Loucy (cell line): ENCODE data around the gene ENDOD1.

Source experiments
- EZH2phosphoT487 ChIP-seq: fragments of 200-600 bp; IDR thresholded peaks from 2 replicates; pipeline ENCODE4 v1.6.1; 2018; ENCODE audit warnings: antibody characterized with exemption, mild to moderate bottlenecking, moderate library complexity, borderline replicate concordance
- TF ChIP-seq, protein P1 (sequence below): fragments of 200-600 bp; sonication (generic); conservative IDR thresholded peaks from 2 replicates; pipeline ENCODE4 v1.5.1; 2014; ENCODE audit warnings: mild to moderate bottlenecking, antibody characterized with exemption, low read length

DNA sequence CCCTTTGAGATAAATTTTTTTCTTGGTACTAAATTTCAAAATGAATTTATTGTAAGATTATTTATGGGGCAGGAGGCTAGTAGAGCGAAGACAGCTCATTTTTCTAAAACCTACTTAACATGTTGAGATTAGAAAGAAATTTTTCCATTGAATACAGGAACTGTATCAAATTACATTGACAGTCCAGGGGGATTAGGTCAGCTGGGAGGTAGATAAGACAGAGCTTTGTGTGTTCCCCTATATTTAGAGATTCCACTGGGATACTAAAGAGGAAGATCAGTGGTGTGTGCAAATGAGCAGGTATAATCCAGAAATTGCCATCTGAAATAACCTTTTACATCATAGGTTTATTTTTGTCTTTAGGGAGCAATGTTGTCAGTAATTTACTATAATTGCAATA, 32.1 kb downstream of the ENDOD1 start:
- TF ChIP-seq, protein P1, sequence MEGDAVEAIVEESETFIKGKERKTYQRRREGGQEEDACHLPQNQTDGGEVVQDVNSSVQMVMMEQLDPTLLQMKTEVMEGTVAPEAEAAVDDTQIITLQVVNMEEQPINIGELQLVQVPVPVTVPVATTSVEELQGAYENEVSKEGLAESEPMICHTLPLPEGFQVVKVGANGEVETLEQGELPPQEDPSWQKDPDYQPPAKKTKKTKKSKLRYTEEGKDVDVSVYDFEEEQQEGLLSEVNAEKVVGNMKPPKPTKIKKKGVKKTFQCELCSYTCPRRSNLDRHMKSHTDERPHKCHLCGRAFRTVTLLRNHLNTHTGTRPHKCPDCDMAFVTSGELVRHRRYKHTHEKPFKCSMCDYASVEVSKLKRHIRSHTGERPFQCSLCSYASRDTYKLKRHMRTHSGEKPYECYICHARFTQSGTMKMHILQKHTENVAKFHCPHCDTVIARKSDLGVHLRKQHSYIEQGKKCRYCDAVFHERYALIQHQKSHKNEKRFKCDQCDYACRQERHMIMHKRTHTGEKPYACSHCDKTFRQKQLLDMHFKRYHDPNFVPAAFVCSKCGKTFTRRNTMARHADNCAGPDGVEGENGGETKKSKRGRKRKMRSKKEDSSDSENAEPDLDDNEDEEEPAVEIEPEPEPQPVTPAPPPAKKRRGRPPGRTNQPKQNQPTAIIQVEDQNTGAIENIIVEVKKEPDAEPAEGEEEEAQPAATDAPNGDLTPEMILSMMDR = no peak
- no peak for TF ChIP-seq EZH2phosphoT487
